Osteoblast (primary cell): ENCODE results near the gene ZG16. TPM values are rescaled to one million over a fixed set of nuclear protein-coding genes. Genes with fewer than 3 reads are reported as not detected.
A peak's percentile ranks its signal among the peaks of the same experiment; 100 is the strongest.

Experiments
- DNase-seq: peaks from one replicate; pipeline ENCODE4 v3.0.0; 2011; ENCODE audit warnings: low spot score, mixed read lengths; ENCODE audit not compliant: insufficient read length; ENCODE audit errors: missing footprints
- H2AFZ ChIP-seq: 2 replicates; pipeline ENCODE4 v1.6.0; 2011; ENCODE audit warnings: mild to moderate bottlenecking, low read length
- H3K27ac ChIP-seq: 2 replicates; pipeline ENCODE4 v1.5.1; 2011; ENCODE audit warnings: mild to moderate bottlenecking, low read depth, low read length, moderate library complexity
- H3K27me3 ChIP-seq: 2 replicates; pipeline ENCODE4 v1.6.0; 2012; ENCODE audit warnings: mild to moderate bottlenecking, control low read depth, inconsistent platforms, low read length, moderate library complexity; ENCODE audit not compliant: insufficient read depth
- H3K36me3 ChIP-seq: 2 replicates; pipeline ENCODE4 v1.5.1; 2011; ENCODE audit warnings: mild to moderate bottlenecking, low read length, control low read depth, moderate library complexity; ENCODE audit not compliant: insufficient read depth
- H3K4me1 ChIP-seq: 2 replicates; pipeline ENCODE4 v1.5.1; 2011; ENCODE audit warnings: mild to moderate bottlenecking, low read length, control low read depth, moderate library complexity; ENCODE audit not compliant: insufficient read depth
- H3K4me2 ChIP-seq: 2 replicates; pipeline ENCODE4 v1.6.0; 2011; ENCODE audit warnings: mild to moderate bottlenecking, low read length; ENCODE audit not compliant: insufficient read depth
- H3K4me3 ChIP-seq: fragments of 200-600 bp; sonication (generic); 3 replicates; pipeline ENCODE4 v1.5.1; 2012; ENCODE audit warnings: mild to moderate bottlenecking, low read length, inconsistent platforms; ENCODE audit not compliant: insufficient read depth
- H3K79me2 ChIP-seq: 2 replicates; pipeline ENCODE4 v1.6.0; 2012; ENCODE audit warnings: mild to moderate bottlenecking, low read length, control low read depth, inconsistent platforms; ENCODE audit not compliant: insufficient read depth
- H3K9me3 ChIP-seq: 2 replicates; pipeline ENCODE4 v1.5.1; 2011; ENCODE audit warnings: low read depth, low read length, control low read depth
- H4K20me1 ChIP-seq: 2 replicates; pipeline ENCODE4 v1.6.0; 2012; ENCODE audit warnings: mild to moderate bottlenecking, low read length, control low read depth; ENCODE audit not compliant: insufficient read depth
- CTCF ChIP-seq: IDR thresholded peaks from 2 replicates; pipeline ENCODE4 v1.5.1; 2011; ENCODE audit warnings: mild to moderate bottlenecking, low read depth, low read length, moderate library complexity; ENCODE audit errors: extremely low read depth
- total RNA-seq: library from RNA; depleted of rRNA; stranded (reverse); fragments of >200 nt; gene quantifications from 2 replicates; pipeline ENCODE4 v1.2.3, GENCODE V29; 2012

ZG16 gene
- total RNA-seq, 1 donor, result not detected

- peaks cover 59% of the 10 kb centered on the region for H3K4me1 ChIP-seq
- H4K20me1 ChIP-seq, result peaks cover 19% of the 10 kb centered on the region
- H3K9me3 ChIP-seq, result no peaks in the 10 kb centered on the region
- H3K4me2 ChIP-seq, result peak overlapping the region; percentile 98
- no peak overlapping the region for H2AFZ ChIP-seq
- H3K79me2 ChIP-seq, result peaks cover 26% of the 10 kb centered on the region
- H3K27me3 ChIP-seq, result no peaks in the 10 kb centered on the region
- peaks cover 18% of the 10 kb centered on the region for H3K36me3 ChIP-seq
- H3K27ac ChIP-seq, result no peak overlapping the region
- peak; percentile 63 for DNase-seq
- peak overlapping the region; percentile 76 for H3K4me3 ChIP-seq
- no peak for TF ChIP-seq CTCF
Measured at GRCh38 chr16:29812754-29813643, 34.9 kb downstream of the ZG16 start.

GRCh38 chr16:29813644-29814562 is 35.8 kb downstream of the ZG16 start:
- H4K20me1 ChIP-seq, result peaks cover 15% of the 10 kb centered on the region
- DNase-seq, result peak; percentile 73
- H3K9me3 ChIP-seq, result no peaks in the 10 kb centered on the region
- H3K79me2 ChIP-seq, result peaks cover 25% of the 10 kb centered on the region
- no peak overlapping the region for H2AFZ ChIP-seq
- no peak overlapping the region for H3K4me2 ChIP-seq
- H3K4me3 ChIP-seq, result no peak overlapping the region
- H3K27ac ChIP-seq, result no peak overlapping the region
- H3K27me3 ChIP-seq, result no peaks in the 10 kb centered on the region
- peaks cover 50% of the 10 kb centered on the region for H3K4me1 ChIP-seq
- H3K36me3 ChIP-seq, result peaks cover 20% of the 10 kb centered on the region
- TF ChIP-seq CTCF, result no peak

- no peaks in the 10 kb centered on the region for H3K27me3 ChIP-seq
- H3K4me2 ChIP-seq, result peak overlapping the region; percentile 79
- no peak overlapping the region for H3K27ac ChIP-seq
- H3K36me3 ChIP-seq, result peaks cover 22% of the 10 kb centered on the region
- no peak for TF ChIP-seq CTCF
- peaks cover 10% of the 10 kb centered on the region for H4K20me1 ChIP-seq
- H2AFZ ChIP-seq, result no peak overlapping the region
- peak overlapping the region; percentile 91 for H3K4me3 ChIP-seq
- H3K4me1 ChIP-seq, result peaks cover 46% of the 10 kb centered on the region
- DNase-seq, result no peak
- no peaks in the 10 kb centered on the region for H3K9me3 ChIP-seq
- peaks cover 25% of the 10 kb centered on the region for H3K79me2 ChIP-seq
Measured at GRCh38 chr16:29814592-29814991, 36.5 kb downstream of the ZG16 start.
